MM.1S (cell line): ENCODE measurements around the gene FRYL.
"Not testable (repeated sequence)": the region's sequence is repeated elsewhere in the genome, so short reads cannot be mapped to it uniquely, and the experiment has no call there.

Experiments used
- DNase-seq: peaks from one replicate; pipeline ENCODE4 v3.0.0-alpha.2; 2015
- H2AFZ ChIP-seq: fragments of 300-600 bp; sonication (generic); 2 replicates; pipeline ENCODE4 v1.6.0; 2016; ENCODE audit warnings: antibody characterized with exemption, low read length
- H3F3A ChIP-seq: fragments of 300-600 bp; sonication (generic); 2 replicates; pipeline ENCODE4 v1.6.1; 2016; ENCODE audit warnings: mild to moderate bottlenecking, antibody characterized with exemption, low read length, moderate library complexity, mixed read lengths; ENCODE audit not compliant: insufficient read depth
- H3K27ac ChIP-seq: fragments of 300-600 bp; sonication (generic); 2 replicates; pipeline ENCODE4 v1.5.1; 2016; ENCODE audit warnings: mild to moderate bottlenecking, low read length
- H3K27me3 ChIP-seq: fragments of 300-600 bp; sonication (generic); replicated peaks from 2 replicates; pipeline ENCODE4 v1.6.0; 2016; ENCODE audit warnings: low read length; ENCODE audit not compliant: insufficient read depth
- H3K36me3 ChIP-seq: fragments of 300-600 bp; sonication (generic); replicated peaks from 2 replicates; pipeline ENCODE4 v1.6.1; 2016; ENCODE audit warnings: mild to moderate bottlenecking, low read length, mixed read lengths; ENCODE audit not compliant: insufficient read depth
- H3K4me1 ChIP-seq: fragments of 300-600 bp; sonication (generic); 2 replicates; pipeline ENCODE4 v1.6.1; 2016; ENCODE audit warnings: low read length, mixed read lengths
- H3K4me2 ChIP-seq: fragments of 300-600 bp; sonication (generic); 2 replicates; pipeline ENCODE4 v1.6.0; 2016; ENCODE audit warnings: low read depth, low read length
- H3K4me3 ChIP-seq: fragments of 300-600 bp; sonication (generic); 2 replicates; pipeline ENCODE4 v1.5.1; 2016; ENCODE audit warnings: low read length, mixed read lengths
- H3K79me2 ChIP-seq: fragments of 300-600 bp; sonication (generic); 2 replicates; pipeline ENCODE4 v1.6.1; 2016; ENCODE audit warnings: mixed run types, low read length, mixed read lengths
- H3K9ac ChIP-seq: fragments of 300-600 bp; sonication (generic); 2 replicates; pipeline ENCODE4 v1.6.1; 2016; ENCODE audit warnings: low read length, mixed read lengths
- H3K9me2 ChIP-seq: fragments of 300-600 bp; sonication (generic); replicated peaks from 2 replicates; pipeline ENCODE4 v1.6.1; 2016; ENCODE audit warnings: mild to moderate bottlenecking, low read length, mixed read lengths; ENCODE audit not compliant: insufficient read depth
- H3K9me3 ChIP-seq: fragments of 300-600 bp; sonication (generic); replicated peaks from 2 replicates; pipeline ENCODE4 v1.6.1; 2016; ENCODE audit warnings: mild to moderate bottlenecking, low read length, mixed read lengths; ENCODE audit not compliant: insufficient read depth
- H4K20me1 ChIP-seq: fragments of 300-600 bp; sonication (generic); 2 replicates; pipeline ENCODE4 v1.6.1; 2016; ENCODE audit warnings: mild to moderate bottlenecking, low read length, moderate library complexity, mixed read lengths; ENCODE audit not compliant: insufficient read depth
- EZH2 ChIP-seq: fragments of 300-600 bp; sonication (generic); optimal IDR thresholded peaks from 2 replicates; pipeline ENCODE3; 2017; ENCODE audit warnings: low read depth, mild to moderate bottlenecking, antibody characterized with exemption, low read length, mixed read lengths
- EZH2phosphoT487 ChIP-seq: fragments of 300-600 bp; sonication (generic); IDR thresholded peaks from 2 replicates; pipeline ENCODE4 v1.6.1; 2018; ENCODE audit warnings: antibody characterized with exemption, low read length
- TF ChIP-seq, protein P1 (sequence below): fragments of 300-600 bp; sonication (generic); IDR thresholded peaks from 2 replicates; pipeline ENCODE4 v1.5.1; 2016; ENCODE audit warnings: antibody characterized with exemption, low read length, mixed read lengths

Gene FRYL

DNA sequence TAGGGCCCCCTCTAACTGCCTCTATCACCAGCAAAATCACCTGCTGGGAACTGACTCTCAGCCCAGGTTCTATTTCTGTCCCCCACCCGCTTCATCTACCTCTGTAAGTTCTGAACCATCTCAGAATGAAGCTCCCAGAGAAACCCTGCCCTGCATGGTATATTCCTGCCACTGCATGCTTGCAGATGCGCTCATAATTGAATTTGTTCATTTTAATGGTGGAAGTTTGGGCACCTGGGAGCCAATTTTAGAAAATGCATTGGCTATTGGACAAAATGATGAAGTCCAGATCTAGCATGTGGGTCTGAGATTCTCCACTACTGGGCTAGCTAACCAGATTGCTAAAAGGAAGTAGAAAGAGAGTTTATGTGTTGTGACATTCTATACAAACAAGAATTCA, 325.5 kb downstream of the FRYL start:
- H3K9me2 ChIP-seq, result no peaks in the 10 kb centered on the region
- no peaks in the 10 kb centered on the region for H4K20me1 ChIP-seq
- TF ChIP-seq, protein P1, sequence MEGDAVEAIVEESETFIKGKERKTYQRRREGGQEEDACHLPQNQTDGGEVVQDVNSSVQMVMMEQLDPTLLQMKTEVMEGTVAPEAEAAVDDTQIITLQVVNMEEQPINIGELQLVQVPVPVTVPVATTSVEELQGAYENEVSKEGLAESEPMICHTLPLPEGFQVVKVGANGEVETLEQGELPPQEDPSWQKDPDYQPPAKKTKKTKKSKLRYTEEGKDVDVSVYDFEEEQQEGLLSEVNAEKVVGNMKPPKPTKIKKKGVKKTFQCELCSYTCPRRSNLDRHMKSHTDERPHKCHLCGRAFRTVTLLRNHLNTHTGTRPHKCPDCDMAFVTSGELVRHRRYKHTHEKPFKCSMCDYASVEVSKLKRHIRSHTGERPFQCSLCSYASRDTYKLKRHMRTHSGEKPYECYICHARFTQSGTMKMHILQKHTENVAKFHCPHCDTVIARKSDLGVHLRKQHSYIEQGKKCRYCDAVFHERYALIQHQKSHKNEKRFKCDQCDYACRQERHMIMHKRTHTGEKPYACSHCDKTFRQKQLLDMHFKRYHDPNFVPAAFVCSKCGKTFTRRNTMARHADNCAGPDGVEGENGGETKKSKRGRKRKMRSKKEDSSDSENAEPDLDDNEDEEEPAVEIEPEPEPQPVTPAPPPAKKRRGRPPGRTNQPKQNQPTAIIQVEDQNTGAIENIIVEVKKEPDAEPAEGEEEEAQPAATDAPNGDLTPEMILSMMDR, result no peak
- no peak for TF ChIP-seq EZH2phosphoT487
- TF ChIP-seq EZH2, result no peak
- H3K27ac ChIP-seq, result no peak overlapping the region
- H3K9ac ChIP-seq, result no peak overlapping the region
- H2AFZ ChIP-seq, result no peak overlapping the region
- no peaks in the 10 kb centered on the region for H3K9me3 ChIP-seq
- no peak overlapping the region for H3K4me2 ChIP-seq
- no peaks in the 10 kb centered on the region for H3F3A ChIP-seq
- no peaks in the 10 kb centered on the region for H3K4me1 ChIP-seq
- DNase-seq, result no peak
- H3K79me2 ChIP-seq, result no peaks in the 10 kb centered on the region
- H3K36me3 ChIP-seq, result no peaks in the 10 kb centered on the region
- H3K4me3 ChIP-seq, result no peak overlapping the region
- H3K27me3 ChIP-seq, result no peaks in the 10 kb centered on the region

DNA sequence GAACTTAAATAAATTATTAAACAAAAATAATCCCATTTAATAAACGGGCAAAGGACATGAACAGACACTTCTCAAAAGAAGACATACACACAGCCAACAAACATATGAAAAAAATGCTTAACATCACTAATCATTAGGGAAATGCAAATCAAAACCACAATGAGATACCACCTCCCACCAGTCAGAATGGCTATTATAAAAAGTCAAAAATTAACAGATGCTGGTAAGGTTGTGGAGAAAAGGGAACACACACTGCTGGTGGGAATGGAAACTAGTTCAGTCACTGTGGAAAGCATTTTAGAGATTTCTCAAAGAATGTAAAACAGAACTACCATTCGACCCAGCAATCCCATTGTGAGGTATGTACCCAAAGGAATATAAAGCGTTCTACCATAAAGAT, 328.4 kb downstream of the FRYL start:
- not testable (repeated sequence) for H3K9ac ChIP-seq, H3K4me3 ChIP-seq, H3K27ac ChIP-seq, H3K9me2 ChIP-seq, H3K4me2 ChIP-seq, H3K27me3 ChIP-seq, H3K36me3 ChIP-seq, H3K4me1 ChIP-seq, H3K79me2 ChIP-seq, H3F3A ChIP-seq, H3K9me3 ChIP-seq, DNase-seq, H2AFZ ChIP-seq, H4K20me1 ChIP-seq

DNA sequence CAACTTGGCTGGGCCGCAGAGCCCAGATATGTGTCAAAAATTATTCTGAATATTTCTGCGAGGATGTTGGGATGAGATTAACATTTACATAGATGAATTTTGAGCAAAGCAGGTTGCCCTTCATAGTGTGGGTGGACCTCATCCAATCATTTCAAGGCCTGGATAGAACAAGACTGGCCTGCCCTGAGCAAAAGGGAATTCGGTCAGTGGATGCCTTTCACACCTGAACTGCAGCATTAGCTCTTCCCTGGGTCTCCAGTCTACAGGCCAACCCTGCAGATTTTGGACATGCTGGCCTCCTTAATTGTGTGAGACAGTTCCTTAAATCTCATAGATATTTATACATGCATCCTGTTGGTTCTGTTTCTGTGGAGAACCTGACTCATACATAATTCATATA, 329.3 kb downstream of the FRYL start:
- Histone ChIP-seq H3K4me2 (no peak overlapping the region), H3K4me1 (no peaks in the 10 kb centered on the region), H3K27ac (no peak overlapping the region), H3K9me3 (no peaks in the 10 kb centered on the region), H3K4me3 (no peak overlapping the region), H3K9me2 (no peaks in the 10 kb centered on the region), H3K36me3 (no peaks in the 10 kb centered on the region), H3K9ac (no peak overlapping the region), H2AFZ (no peak overlapping the region), H3K79me2 (no peaks in the 10 kb centered on the region), H3K27me3 (no peaks in the 10 kb centered on the region), H3F3A (no peaks in the 10 kb centered on the region), H4K20me1 (no peaks in the 10 kb centered on the region)
- no peak for TF ChIP-seq EZH2phosphoT487
- TF ChIP-seq, protein P1, result no peak
- no peak for TF ChIP-seq EZH2
- DNase-seq, result no peak

DNA sequence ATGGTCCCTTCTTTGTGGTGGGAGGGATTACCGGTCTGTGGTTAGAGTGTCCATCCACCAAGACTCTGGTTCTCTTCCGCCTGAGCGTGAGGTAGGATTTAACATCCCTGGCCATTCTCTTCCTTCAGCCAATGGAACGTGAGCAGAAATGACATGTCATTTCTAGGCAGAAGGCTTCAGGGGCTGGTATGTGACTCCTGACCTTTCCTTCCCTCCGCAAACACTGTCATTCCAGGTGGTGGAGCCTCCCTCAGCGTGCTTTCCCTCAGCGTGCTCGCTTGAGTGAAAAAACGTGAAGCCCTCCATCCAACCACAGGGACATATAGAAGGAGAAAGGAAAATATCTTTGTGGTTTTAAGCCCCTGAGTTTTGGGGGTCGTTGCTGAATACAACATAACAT, 330.9 kb downstream of the FRYL start:
- H3K9me2 ChIP-seq, result no peaks in the 10 kb centered on the region
- no peak for DNase-seq
- TF ChIP-seq EZH2phosphoT487, result no peak
- TF ChIP-seq EZH2, result no peak
- TF ChIP-seq, protein P1, result no peak

More for the DNA sequence above, 330.9 kb downstream of the FRYL start:
- no peak overlapping the region for H3K9ac ChIP-seq
- H3K36me3 ChIP-seq, result no peaks in the 10 kb centered on the region
- no peak overlapping the region for H2AFZ ChIP-seq
- H3K79me2 ChIP-seq, result no peaks in the 10 kb centered on the region
- no peak overlapping the region for H3K27ac ChIP-seq
- no peaks in the 10 kb centered on the region for H3F3A ChIP-seq
- H3K9me3 ChIP-seq, result no peaks in the 10 kb centered on the region
- no peak overlapping the region for H3K4me2 ChIP-seq
- H3K4me1 ChIP-seq, result no peaks in the 10 kb centered on the region
- H4K20me1 ChIP-seq, result no peaks in the 10 kb centered on the region
- H3K4me3 ChIP-seq, result no peak overlapping the region
- H3K27me3 ChIP-seq, result no peaks in the 10 kb centered on the region
